Measurements from ENCODE around the gene PSD2.

PSD2 gene

DNA sequence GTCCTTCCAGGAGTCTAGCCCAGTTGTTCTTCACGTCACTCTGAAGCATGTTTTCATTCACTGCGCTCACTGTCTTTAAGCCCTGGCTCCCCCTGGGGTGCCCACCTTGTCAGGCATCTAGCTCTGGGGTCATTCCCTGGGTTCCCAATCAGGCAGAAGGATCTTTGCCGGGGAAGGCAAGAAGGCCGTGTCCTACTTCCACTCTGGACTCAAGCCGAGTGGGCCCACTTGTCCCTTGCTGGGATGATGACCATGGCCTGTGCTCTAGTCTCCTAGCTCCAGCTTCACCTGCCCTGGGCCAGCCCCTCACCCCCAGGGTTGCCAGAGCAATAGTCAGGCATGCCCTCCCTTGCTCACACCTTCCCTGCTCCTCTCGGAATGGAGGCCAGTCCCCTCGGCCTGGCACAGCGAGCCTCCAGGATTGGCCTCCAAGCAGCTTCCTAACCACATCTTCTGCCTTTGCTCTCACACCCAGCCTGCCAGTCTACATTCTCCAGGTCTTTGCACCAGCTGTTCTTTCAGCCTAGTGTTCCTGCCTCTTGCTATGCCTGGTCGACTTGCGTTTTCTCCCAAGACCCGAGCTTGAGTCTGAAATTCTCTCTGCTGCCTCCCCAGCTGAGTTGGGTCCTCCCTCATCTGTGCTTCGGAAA is 32.2 kb upstream of the PSD2 start:
- no peak for DNase-seq (ENCODE audit: low spot score)

DNA sequence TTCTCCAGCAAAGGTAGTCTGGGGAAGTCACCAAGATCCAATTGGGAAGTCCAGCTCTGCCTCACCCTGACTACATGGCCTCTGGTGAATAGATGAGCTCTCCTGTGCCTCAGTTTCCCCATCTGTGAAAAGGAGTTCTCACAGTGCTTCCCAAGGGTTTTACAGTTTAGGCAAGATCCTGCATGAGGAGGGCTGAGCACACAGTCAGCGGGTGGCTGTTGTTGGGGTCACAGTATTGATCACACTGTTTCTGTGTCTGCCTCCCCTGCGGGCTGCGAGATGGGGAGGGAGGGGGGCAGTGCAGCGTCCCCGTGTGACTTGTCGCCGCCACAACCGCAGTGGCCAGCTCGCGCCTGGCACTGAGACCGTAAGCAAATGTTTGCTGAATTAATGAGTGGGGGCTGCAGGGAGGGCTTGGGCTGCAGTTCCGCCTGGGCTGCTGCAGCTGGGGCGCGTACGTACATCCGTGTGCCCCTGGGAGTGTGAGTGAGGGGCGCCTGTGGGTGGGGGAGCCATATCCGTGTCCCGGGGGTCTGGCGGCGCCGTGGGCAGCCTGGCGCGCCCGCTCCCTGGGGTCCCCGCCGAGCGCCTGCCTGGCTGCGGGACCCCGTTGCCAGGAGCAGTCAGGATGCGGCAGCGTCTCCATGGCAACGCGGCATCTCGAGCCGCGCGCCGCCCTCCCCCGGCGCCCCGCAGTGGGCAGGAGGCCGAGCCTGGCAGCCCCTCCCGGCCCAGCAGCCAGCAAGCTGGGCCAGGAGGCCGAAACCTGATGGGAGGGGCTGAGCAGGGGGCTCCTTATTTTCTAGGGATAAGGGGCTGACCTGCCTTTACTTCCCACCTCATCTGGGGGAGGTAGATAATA is 31.4 kb upstream of the PSD2 start:
- peak; percentile 56 for DNase-seq (ENCODE audit: low spot score)

DNA sequence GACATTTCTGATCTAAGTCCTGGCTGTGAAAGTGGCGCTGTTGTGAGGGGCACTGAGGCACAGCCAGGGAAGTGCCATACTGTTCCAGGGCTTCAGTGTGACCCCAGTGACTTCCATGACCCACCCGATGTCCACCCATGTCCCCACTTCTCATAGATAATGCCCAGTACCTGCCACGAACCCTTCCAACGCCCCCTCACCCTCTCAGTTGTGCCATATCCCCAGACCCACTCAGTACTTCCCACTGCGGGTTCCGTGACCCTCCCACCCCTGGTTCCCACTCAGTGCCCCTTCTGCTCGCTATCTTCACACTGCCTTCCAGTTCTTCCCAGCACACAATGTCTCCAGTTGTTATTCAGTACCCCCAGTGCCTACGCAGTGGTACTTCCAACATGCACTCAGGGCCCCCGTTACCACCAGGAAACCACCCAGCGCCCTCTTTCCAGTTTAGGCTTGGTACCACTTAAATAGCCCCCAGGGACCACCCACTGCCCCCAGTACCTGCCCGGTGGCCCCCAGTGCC is 30.7 kb upstream of the PSD2 start:
- DNase-seq (ENCODE audit: low spot score), result no peak

DNA sequence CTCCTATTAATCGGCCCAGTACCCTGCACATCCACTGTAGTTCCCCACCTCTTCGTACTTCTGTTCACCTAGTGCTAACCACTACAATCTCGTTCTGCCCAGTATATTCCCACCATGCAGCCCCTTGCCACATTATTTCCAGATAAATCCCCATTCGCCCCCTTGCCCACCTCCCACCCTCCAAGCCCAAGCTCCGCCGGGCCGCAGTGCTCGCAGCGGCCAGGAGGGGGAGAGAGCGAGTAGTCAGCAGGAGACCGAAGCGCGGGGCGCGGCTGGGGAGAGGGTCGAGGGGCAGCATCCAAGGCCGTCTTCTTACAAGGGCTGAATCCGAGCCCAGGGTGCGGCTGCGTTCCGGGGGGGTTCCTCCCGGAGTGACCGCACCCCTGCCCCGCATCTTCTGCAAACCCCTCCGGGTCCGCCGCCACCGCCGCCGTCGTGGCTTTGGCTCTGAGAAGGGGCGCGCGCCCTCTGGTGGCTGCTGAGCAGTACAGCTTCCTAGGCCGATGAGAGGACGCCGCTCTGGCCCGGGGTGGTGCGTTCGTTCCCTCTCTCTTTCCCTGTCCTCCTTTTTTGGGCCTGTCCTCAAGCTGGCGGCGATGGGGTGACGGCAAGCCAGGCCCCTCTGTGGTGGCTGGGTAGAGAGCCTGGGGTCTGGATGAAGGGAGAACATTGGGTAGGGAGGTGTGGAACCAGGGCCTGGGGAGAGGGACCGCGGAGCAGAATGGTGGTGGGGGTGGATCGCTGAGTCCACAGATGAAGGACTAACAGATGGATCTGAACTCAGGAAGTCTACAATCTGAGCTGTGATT is 30.0 kb upstream of the PSD2 start:
- DNase-seq (ENCODE audit: low spot score), result peak; percentile 82

DNA sequence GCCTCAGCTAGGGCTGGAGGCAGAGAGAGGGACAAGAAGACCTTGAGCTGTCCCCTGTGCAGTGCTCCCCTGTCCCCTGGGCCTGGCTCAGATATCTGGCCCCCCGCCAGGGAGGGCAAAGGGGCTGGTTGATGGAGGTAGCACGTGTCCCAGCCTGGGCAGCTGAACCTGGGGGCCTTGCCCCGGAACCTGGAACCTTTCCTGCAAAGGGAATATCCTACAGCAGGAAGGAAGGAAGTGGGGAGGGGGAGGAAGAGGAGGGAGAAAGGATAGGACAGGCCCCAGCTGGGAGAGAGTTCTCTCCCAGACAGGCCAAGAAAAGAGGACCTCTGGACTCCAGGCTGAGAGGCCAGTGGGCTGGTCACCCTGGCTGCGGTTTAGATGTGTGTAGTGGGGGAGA is 27.6 kb upstream of the PSD2 start:
- no peak for DNase-seq (ENCODE audit: low spot score)

DNA sequence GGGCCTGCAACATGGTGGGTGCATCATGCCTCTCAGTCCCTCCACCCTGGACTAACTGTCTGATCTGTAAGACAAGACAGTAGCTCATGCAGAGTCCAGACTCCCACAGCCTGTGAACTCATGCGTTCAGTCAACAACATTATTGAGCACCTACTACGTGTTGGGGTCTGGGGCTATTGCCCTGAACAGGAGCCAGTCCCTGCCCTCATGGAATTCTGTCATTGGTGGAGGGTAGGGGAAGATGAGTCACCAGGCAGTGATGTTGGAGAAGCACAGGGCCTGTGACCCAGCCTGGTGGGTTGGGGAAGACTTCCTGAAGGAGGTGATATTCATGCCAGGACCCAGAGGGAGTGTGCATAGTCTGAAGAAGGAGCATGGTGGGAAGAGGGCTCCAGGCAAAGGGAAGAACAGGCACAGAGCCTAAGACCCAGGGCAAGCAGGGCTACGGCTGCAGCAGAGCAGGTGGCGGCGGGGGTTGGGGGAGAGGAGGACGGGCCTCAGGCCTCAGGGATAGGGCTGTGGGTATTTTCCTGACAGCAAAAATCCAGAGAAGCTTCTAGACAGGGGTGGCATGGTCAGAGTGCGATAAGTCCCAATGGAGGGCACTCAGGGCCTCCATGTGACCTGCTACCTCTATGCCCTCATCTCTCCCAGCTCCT is 26.7 kb upstream of the PSD2 start:
- no peak for DNase-seq (ENCODE audit: low spot score)

DNA sequence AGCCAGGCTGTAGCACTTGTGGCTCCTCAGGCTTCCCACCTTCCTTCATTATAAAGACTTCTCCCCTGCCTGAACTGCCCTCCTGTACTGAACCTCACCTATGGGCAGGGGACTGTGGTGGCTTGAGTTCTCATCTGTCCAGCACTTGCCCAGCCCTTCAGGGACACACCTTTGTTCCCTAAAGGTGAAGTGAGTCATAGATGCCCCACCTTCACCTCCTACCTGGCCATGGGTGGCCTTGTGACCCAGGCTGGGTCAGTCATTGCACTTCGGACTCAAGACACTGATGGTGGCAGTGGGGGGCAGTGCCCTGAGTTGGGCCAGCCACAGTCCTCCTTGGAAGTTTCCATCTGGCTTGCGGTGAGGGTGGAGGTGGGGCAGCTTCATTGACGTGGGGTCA is 26.1 kb upstream of the PSD2 start:
- DNase-seq (ENCODE audit: low spot score), result no peak

DNA sequence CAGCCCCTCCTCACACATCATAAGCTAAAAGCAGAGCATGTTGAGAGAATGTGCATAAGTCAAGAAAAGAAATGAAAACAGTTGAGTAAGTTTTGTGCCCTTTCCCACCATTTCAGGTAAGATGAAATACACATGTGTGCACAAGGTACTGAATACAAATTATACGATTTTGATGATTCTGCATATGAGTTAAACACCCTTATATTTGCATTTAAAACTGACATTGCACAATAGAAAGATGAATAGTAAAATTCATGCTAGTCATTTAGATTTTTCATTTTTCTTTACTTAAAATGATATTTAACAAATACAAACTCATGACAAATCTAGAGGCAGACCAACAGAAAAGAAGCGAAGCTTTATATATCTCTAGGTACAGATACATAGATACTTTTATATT is 24.9 kb upstream of the PSD2 start:
- no peak for DNase-seq (ENCODE audit: low spot score)

DNA sequence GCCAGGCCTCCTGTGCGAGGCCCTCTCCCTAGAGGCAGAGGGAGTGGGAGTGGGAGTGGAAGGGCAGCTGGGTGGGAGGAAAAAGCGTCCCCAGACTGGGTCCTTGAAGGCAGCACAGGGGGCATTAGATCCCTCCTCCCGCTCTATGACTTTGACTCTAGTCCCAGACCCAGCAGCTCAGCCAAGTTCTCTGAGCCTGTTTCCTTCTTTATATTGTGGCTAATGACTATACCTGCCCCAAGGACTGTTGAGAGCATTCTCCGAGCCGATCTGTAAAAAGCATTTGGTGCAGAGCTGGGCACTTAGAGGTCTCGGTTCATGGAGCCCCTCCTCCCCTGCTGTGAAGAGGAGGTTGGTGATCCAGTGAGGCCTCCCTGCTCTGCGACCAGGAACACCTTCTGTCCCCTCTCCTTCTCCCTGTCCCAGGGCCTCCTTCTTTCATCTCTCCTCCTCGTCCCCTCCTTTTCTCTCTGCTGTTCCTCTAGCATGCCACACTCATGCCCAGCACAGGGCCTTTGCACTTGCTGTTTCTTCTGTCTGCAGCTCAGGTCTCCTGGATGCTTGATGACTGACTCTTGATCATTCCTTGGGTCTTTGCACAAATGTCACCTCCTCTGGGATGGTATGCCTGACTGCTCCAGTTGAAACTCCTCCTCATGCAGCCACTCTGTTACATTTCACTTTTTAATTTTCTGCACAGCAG is 23.4 kb upstream of the PSD2 start:
- no peak for DNase-seq (ENCODE audit: low spot score)

DNA sequence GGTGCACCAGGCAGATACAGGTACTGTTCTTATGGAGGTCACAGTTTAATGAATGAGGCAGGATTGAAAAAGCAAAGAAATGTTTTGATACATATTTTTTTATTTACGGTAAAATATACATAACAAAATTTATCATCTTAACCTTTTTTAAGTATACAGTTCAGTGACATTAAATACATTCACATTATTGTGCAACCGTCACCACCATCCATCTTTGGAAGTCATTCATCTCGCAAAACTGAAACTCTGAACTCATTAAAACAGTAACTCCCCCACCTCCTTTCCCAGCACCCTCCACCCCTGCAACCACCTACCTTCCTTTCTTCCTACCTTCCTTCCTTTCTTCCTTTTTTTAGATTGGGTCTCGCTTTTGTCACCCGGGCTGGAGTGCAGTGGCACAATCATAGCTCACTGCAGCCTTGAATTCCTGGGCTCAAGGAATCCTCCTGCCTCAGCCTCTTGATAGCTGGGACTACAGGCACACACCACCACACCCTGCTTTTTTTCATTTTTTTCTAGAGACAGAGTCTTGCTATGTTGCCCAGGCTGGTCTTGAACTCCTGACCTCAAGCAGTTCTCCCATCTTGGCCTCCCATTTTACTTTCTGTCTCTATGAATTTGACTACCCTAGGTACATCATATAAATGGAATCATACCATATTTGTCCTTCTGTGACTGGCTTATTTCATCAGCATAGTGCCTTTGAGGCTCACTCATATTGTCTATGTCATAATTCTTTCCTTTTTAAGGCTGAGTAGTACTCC is 22.5 kb upstream of the PSD2 start:
- no peak for DNase-seq (ENCODE audit: low spot score)

DNA sequence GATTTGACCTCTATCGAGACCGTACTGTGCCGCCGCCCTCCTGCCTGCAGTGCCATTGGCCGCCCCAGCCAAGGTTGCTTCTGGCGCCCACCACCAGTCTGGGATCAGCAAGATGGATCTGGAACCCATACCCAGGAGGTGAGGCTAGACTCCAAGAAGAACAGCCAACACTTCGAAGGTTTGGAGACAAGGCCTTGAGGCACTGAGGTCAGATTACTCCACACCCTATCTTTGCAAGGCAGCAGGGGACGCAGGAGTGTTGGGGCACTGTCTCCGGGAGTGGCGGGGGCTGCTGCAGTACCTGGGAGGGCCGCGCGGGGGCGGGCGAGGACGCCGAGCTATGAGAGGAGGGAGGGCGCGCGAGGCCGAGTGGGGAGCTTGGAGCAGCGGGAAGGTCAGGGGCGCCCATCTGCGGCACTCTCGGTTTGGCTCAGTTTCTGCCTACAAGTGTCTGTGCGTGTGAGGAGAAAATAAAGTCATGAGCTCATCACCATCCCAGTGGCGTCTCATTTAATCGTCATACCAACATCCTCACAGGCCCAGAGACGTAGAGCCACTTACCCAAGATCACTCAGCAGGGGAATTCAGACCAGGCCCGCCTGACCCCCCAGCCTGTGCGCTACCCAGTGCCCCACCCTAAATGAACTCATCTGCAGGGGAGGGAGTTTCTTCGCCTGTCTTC is 20.5 kb upstream of the PSD2 start:
- DNase-seq (ENCODE audit: low spot score), result peak; percentile 85

DNA sequence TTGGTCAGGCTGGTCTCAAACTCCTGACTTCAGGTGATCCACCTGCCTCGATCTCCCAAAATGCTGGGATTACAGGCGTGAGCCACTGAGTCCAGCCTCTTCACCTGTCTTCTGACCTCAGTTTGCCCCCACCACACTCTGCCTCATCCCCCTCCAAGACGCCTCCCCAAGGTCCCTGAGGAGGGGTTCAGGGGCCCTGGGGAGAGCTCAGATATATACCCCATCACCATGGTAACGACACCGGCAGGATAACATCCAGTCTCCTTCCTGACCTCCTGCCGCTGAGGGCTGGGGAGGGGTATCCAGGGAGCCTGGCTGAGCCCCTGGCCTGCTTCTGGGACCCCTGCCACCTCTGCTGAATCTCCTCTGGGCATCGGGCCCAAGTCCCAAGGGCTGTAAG is 19.7 kb upstream of the PSD2 start:
- DNase-seq (ENCODE audit: low spot score), result no peak

DNA sequence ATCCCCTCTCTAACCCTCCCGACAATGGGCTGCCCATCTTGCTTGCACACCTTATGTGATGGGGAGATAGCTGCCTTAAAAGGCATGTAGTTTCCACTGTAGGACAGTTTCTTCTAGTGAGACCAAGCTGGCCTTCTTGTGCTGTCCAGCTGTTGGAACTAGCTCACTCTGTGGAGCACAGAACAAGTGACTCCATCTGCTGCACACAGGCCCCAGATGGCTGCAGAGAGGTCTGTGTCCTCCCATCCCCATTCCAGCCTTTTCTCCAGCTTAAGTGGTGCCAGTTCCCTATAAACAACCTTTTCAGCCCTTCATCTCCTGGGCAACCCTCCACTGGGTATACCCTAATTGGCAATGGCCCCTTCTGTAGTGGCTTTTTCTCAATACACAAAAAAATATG is 18.7 kb upstream of the PSD2 start:
- DNase-seq (ENCODE audit: low spot score), result no peak

DNA sequence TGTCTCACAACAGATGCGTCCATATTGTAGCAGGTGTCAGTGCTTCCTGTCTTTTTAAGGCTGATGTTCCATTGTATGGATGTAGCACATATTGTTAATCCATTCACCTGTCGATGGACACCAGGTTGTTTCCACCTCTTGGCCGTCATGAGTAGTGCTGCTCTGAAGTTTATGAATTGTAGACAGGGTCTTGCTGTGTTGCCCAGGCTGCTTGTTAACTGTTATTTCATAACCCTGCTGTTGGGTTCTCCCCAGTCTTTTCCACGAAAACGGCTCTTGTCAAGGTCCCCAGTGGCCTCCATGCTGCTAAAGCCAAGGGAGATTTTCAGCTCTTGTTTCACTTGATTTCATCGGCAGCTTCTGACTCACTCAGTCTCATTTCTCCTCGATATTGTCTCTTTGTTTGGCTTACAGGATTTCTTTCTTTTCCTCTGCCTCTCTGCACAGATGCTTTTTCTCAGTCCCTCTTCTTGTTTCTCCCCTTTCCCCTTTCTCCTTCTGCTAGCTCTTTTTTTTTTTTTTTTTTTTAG is 12.1 kb upstream of the PSD2 start:
- DNase-seq (ENCODE audit: low spot score), result no peak

DNA sequence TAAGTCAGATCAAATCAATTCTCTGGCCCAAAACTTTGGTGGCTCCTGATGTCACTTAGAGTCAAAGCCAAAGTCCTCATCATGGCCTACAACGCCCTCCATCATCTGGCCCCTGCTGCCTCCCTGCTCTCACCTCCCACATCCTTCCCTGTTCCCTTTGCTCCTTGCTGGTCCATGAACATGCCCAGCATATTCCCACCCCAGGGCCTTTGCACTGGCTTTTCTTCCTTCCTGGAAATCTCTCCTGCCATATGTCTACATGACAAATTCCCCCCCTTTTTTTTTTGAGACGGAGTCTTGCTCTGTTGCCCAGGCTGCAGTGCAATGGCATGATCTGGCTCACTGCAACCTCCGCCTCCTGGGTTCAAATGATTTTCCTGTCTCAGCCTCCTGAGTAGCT is 11.1 kb upstream of the PSD2 start:
- DNase-seq (ENCODE audit: low spot score), result no peak

DNA sequence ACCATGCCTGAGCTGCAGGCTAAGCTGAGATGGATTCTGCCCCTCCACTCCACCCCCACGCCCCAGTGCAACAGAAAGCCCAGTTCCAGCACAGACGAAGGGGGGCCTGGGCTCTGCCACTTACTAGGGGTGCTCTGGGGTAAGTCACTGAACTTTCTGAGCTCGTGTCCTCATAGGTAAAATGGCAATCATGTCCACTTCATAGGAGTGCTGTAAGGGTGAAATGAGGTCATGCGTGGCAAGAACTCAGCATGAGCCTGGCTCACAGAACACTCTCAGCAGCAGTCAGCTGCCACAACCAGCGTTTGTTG is 8.4 kb upstream of the PSD2 start:
- no peak for DNase-seq (ENCODE audit: low spot score)

DNA sequence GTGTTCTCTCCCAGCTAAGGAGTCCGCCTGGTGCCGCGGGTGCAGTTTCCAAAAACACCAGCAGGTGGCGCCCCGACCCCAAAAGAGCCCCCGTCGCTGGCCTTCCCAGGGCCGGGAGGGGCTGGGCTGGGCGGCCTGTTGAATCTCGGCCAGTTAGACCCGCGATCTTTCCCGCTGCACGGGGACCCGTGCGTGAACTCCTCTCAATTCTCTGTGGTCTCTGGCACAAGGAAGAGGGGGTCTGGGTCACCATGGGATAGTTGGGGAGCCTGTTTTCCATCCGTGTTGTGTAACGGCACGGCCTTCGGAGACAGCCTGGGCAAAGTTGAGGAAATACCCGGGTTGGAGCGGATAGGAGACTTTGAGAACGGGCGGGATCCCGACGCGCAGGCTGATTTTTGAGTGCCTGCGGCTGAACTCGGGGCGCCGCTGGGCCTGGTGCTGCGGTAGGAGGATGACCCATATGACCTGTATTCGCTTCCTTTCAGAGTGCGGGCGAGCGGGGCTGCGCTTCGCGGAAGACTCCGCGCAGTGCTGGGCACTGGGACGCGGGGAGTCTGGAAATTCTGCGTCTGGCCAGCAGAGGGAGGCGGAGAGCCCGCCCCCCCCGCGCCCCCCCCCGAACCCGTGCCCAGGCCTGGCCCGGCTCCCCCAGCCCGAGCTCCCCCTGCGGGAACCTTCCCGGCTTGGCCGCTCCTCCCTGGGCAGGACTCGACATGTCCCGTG is 7.9 kb upstream of the PSD2 start:
- DNase-seq (ENCODE audit: low spot score), result peak; percentile 92

DNA sequence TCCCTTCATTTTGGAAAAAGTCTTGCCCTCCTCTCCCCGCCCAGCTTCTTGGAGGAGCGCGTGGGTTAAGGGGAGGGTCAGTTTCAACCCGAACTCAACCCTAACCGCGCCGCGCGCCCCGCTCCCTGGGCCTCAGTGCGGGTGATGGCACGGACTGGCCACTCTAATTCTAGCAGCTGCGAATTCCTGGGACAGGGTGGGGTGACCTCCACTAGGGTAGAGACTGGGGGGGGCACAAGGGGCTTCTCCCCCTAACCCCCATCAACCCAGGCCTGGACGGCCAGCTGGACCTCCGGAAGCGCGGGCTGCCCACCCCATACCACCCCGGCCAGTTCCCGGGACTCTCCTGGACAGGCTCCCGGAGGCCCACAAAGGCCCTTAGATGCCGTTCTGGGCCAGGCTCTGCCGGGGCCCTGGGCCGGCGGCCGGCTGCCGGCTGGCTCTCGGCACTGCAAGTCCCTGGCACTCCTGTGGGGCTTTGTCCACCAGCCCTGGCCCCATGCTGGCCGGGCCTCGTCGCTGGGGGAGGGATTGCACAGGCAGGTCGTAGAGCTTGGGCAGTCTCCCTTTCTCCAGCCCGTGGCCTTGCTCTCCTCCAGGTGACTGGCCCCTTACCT is 7.2 kb upstream of the PSD2 start:
- DNase-seq (ENCODE audit: low spot score), result no peak

All from germinal center (tissue), 1 donor.